HEK293 (cell line): ENCODE measurements around the gene RANGRF.

Experiments used
- CTCF ChIA-PET: fragments of 350-600 bp; formaldehyde crosslinking; extraction: SDS; loops from one replicate; lab custom pipeline; 2021; ENCODE audit warnings: antibody characterized with exemption; lab: Yijun Ruan, JAX
- POLR2A ChIA-PET: fragments of 300-600 bp; formaldehyde crosslinking; extraction: SDS; loops from one replicate; lab custom pipeline; 2020; ENCODE audit warnings: antibody characterized with exemption, inconsistent platforms; lab: Yijun Ruan, JAX
- H3K27ac ChIP-seq: fragments of 200-500 bp; sonication (Bioruptor generic); 2 replicates; pipeline ENCODE4 v1.5.1; 2014; ENCODE audit warnings: low read depth, low read length, control low read depth, inconsistent platforms; ENCODE audit errors: extremely low read depth
- H3K36me3 ChIP-seq, 2 experiments: fragments of 200-500 bp in 1 of 2; sonication (Bioruptor generic) in 1 of 2; 1 replicate in 1 of 2; 2 replicates in 1 of 2; pipeline ENCODE4 v1.5.1; 2014 to 2017; ENCODE audit warnings: inconsistent platforms in 2 of 2, low read length in 2 of 2; ENCODE audit not compliant: control insufficient read depth in 2 of 2, insufficient read depth in 1 of 2
- H3K4me1 ChIP-seq: fragments of 200-500 bp; sonication (Bioruptor generic); 2 replicates; pipeline ENCODE4 v1.5.1; 2014; ENCODE audit warnings: mild to moderate bottlenecking, low read length, inconsistent platforms; ENCODE audit not compliant: control insufficient read depth, insufficient read depth
- H3K4me3 ChIP-seq: 2 replicates; pipeline ENCODE4 v1.5.1; 2011; ENCODE audit warnings: low read depth, mild to moderate bottlenecking, control low read depth, low read length, moderate library complexity
- H3K9me3 ChIP-seq: fragments of 200-500 bp; sonication (Bioruptor generic); 2 replicates; pipeline ENCODE4 v1.5.1; 2014; ENCODE audit warnings: low read depth, low read length, inconsistent platforms; ENCODE audit not compliant: control insufficient read depth, insufficient read depth
- EGR2 ChIP-seq: fragments of 450-650 bp; formaldehyde crosslinking; IDR thresholded peaks from 2 replicates; pipeline ENCODE4 v1.5.1; 2016; ENCODE audit warnings: low read depth, missing biosample characterization, missing genetic modification characterization
- GLIS2 ChIP-seq: fragments of 450-650 bp; formaldehyde crosslinking; IDR thresholded peaks from 2 replicates; pipeline ENCODE4 v1.5.1; 2016; ENCODE audit warnings: missing biosample characterization, missing genetic modification characterization
- PRDM10 ChIP-seq: fragments of 450-650 bp; formaldehyde crosslinking; IDR thresholded peaks from 2 replicates; pipeline ENCODE4 v1.5.1; 2016; ENCODE audit warnings: missing biosample characterization, missing genetic modification characterization
- SP2 ChIP-seq: fragments of 450-650 bp; formaldehyde crosslinking; IDR thresholded peaks from 2 replicates; pipeline ENCODE4 v1.5.1; 2016; ENCODE audit warnings: missing biosample characterization, missing genetic modification characterization
- TCF7L2 ChIP-seq: IDR thresholded peaks from 2 replicates; pipeline ENCODE4 v1.6.1; 2011; ENCODE audit warnings: low read depth, mild to moderate bottlenecking, inconsistent platforms, low read length, moderate library complexity, borderline replicate concordance
- ZFHX2 ChIP-seq: fragments of 450-650 bp; formaldehyde crosslinking; conservative IDR thresholded peaks from 2 replicates; pipeline ENCODE4 v1.5.1; 2016; ENCODE audit warnings: missing biosample characterization, missing genetic modification characterization
- ZNF121 ChIP-seq: fragments of 450-650 bp; formaldehyde crosslinking; IDR thresholded peaks from 2 replicates; pipeline ENCODE4 v1.5.1; 2016; ENCODE audit warnings: missing biosample characterization, missing genetic modification characterization
- ZNF132 ChIP-seq: fragments of 450-650 bp; formaldehyde crosslinking; IDR thresholded peaks from 2 replicates; pipeline ENCODE4 v1.5.1; 2017; ENCODE audit warnings: missing biosample characterization, missing genetic modification characterization, borderline replicate concordance
- ZNF266 ChIP-seq: fragments of 450-650 bp; formaldehyde crosslinking; IDR thresholded peaks from 2 replicates; pipeline ENCODE4 v1.5.1; 2016; ENCODE audit warnings: missing biosample characterization, missing genetic modification characterization, low read depth
- ZNF292 ChIP-seq: fragments of 450-650 bp; formaldehyde crosslinking; IDR thresholded peaks from 2 replicates; pipeline ENCODE4 v1.5.1; 2016; ENCODE audit warnings: low read depth, missing biosample characterization, missing genetic modification characterization, borderline replicate concordance
- ZNF341 ChIP-seq: fragments of 450-650 bp; formaldehyde crosslinking; IDR thresholded peaks from 2 replicates; pipeline ENCODE4; 2016; ENCODE audit warnings: low read depth, missing biosample characterization, missing genetic modification characterization
- ZNF473 ChIP-seq: fragments of 450-650 bp; formaldehyde crosslinking; IDR thresholded peaks from 2 replicates; pipeline ENCODE4 v1.5.1; 2017; ENCODE audit warnings: missing biosample characterization, missing genetic modification characterization
- ZNF626 ChIP-seq: fragments of 450-650 bp; sonication (Bioruptor Pico); formaldehyde crosslinking; IDR thresholded peaks from 2 replicates; pipeline ENCODE4 v1.5.1; 2018; ENCODE audit warnings: missing biosample characterization, missing genetic modification characterization, inconsistent platforms
- ZNF707 ChIP-seq: fragments of 450-650 bp; formaldehyde crosslinking; IDR thresholded peaks from 2 replicates; pipeline ENCODE4 v1.5.1; 2016; ENCODE audit warnings: missing biosample characterization, missing genetic modification characterization
- ZNF792 ChIP-seq: fragments of 450-650 bp; formaldehyde crosslinking; IDR thresholded peaks from 2 replicates; pipeline ENCODE4 v1.5.1; 2016; ENCODE audit warnings: missing biosample characterization, missing genetic modification characterization
- ZSCAN16 ChIP-seq: fragments of 450-650 bp; formaldehyde crosslinking; IDR thresholded peaks from 2 replicates; pipeline ENCODE4 v1.5.1; 2016; ENCODE audit warnings: missing biosample characterization, missing genetic modification characterization
- ZSCAN18 ChIP-seq: fragments of 450-650 bp; formaldehyde crosslinking; IDR thresholded peaks from 2 replicates; pipeline ENCODE4 v1.5.1; 2016; ENCODE audit warnings: missing biosample characterization, missing genetic modification characterization
- TF ChIP-seq, protein P1 (sequence below): sonication (generic); formaldehyde crosslinking; IDR thresholded peaks from 2 replicates; pipeline ENCODE4 v1.8.1; 2022; ENCODE audit warnings: mild to moderate bottlenecking, moderate library complexity, missing genetic modification reagents
- TF ChIP-seq, protein P2 (sequence below): fragments of 450-650 bp; formaldehyde crosslinking; IDR thresholded peaks from 2 replicates; pipeline ENCODE4 v1.5.1; 2016; ENCODE audit warnings: missing biosample characterization, missing genetic modification characterization

RANGRF gene

GRCh38 chr17:8289103-8289397, 580 bp downstream of the RANGRF start (continued):
- TF ChIP-seq, protein P1, sequence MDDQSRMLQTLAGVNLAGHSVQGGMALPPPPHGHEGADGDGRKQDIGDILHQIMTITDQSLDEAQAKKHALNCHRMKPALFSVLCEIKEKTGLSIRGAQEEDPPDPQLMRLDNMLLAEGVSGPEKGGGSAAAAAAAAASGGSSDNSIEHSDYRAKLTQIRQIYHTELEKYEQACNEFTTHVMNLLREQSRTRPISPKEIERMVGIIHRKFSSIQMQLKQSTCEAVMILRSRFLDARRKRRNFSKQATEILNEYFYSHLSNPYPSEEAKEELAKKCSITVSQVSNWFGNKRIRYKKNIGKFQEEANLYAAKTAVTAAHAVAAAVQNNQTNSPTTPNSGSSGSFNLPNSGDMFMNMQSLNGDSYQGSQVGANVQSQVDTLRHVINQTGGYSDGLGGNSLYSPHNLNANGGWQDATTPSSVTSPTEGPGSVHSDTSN, result peak; percentile 24; the same call in 1 of the 2 replicates
- TF ChIP-seq ZSCAN18 (tag by site-specific recombination), result no peak
- 0 out of 2 replicates have a peak, but pooled peaks have one; percentile 1 for TF ChIP-seq ZFHX2 (tag by site-specific recombination)

- Histone ChIP-seq H3K4me3 (no peak overlapping the region), H3K4me1 (peaks cover 9% of the 10 kb centered on the region), H3K9me3 (no peaks in the 10 kb centered on the region), H3K27ac (no peak overlapping the region), H3K36me3 (peaks cover 0 to 12% of the 10 kb centered on the region in 2 experiments; a peak in 1 of 3 replicates)
- ChIA-PET POLR2A (no interaction called here), CTCF (interaction anchor here (1.3 kb wide), 1 partner anchor 20 kb away, joined by 3 read pairs; no protein-coding TSS in a partner anchor)
- no peak for TF ChIP-seq ZNF292 (tag by site-specific recombination)
- TF ChIP-seq SP2 (tag by site-specific recombination), result peak; percentile 41; the same call in 1 of the 2 replicates
- TF ChIP-seq PRDM10 (tag by site-specific recombination), result 0 out of 2 replicates have a peak, but pooled peaks have one; percentile 35
- no peak for TF ChIP-seq ZNF707 (tag by site-specific recombination)
- TF ChIP-seq ZFHX2 (tag by site-specific recombination), result peak; percentile 52
- TF ChIP-seq EGR2 (tag by site-specific recombination), result 0 out of 2 replicates have a peak, but pooled peaks have one; percentile 13
These were observed 1.6 kb downstream of the RANGRF start for GRCh38 chr17:8290043-8290442.

GRCh38 chr17:8292639-8293395, 4.3 kb downstream of the RANGRF start:
- TF ChIP-seq ZNF341 (tag by site-specific recombination), result peak; percentile 51
- TF ChIP-seq ZNF626 (tag by site-specific recombination), result no peak
- TF ChIP-seq, all 188 proteins: peak for 1
- Histone ChIP-seq H3K4me3 (no peak overlapping the region), H3K9me3 (no peaks in the 10 kb centered on the region), H3K4me1 (peaks cover 6% of the 10 kb centered on the region), H3K27ac (no peak overlapping the region), H3K36me3 (peaks cover 0 to 12% of the 10 kb centered on the region in 2 experiments; a peak in 1 of 3 replicates)
- POLR2A ChIA-PET, result interaction anchor here (1.3 kb wide), 1 partner anchor 44 kb away, joined by 3 read pairs; the partner anchor contains the start of gene PFAS
- CTCF ChIA-PET, result interaction anchor here (1.2 kb wide), 1 partner anchor 12 kb away, joined by 3 read pairs; no protein-coding TSS in a partner anchor

DNA sequence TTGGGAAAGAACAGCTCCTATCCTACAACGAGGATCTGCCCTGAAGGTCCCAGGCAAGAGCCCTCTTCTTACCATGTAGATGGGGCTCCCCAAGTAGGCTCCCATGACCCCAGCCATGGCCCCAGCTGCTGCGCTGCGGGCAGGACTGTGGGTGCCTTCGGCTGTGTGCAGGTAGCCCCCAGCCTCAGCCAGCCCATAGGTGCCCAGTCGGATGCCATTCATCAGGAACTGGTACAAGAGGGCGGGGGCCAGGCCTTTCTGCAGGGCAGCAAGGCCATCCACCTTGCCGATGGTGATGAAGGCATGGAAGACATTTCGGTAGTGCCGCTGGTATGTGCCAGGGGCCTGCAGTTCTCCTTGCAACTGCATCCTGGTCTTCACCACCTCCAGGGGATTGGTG, 5.9 kb downstream of the RANGRF start:
- Histone ChIP-seq H3K4me3 (no peak overlapping the region), H3K4me1 (peaks cover 1% of the 10 kb centered on the region; the same call in 1 of the 2 replicates), H3K27ac (no peak overlapping the region), H3K36me3 (peaks cover 0 to 12% of the 10 kb centered on the region in 2 experiments; a peak in 1 of 3 replicates), H3K9me3 (no peaks in the 10 kb centered on the region)
- POLR2A ChIA-PET, result interaction anchor here (0.7 to 1.9 kb wide), 11 partner anchors 32 to 461 kb away, joined by 4 to 43 read pairs (median 8); partner anchors contain the start of genes BORCS6, CTC1, KRABD2 and PFAS
- CTCF ChIA-PET, result no interaction called here
- no peak for TF ChIP-seq TCF7L2
- no peak for TF ChIP-seq ZNF792 (tag by site-specific recombination)
- no peak for TF ChIP-seq ZSCAN16 (tag by site-specific recombination)
- TF ChIP-seq, protein P2, sequence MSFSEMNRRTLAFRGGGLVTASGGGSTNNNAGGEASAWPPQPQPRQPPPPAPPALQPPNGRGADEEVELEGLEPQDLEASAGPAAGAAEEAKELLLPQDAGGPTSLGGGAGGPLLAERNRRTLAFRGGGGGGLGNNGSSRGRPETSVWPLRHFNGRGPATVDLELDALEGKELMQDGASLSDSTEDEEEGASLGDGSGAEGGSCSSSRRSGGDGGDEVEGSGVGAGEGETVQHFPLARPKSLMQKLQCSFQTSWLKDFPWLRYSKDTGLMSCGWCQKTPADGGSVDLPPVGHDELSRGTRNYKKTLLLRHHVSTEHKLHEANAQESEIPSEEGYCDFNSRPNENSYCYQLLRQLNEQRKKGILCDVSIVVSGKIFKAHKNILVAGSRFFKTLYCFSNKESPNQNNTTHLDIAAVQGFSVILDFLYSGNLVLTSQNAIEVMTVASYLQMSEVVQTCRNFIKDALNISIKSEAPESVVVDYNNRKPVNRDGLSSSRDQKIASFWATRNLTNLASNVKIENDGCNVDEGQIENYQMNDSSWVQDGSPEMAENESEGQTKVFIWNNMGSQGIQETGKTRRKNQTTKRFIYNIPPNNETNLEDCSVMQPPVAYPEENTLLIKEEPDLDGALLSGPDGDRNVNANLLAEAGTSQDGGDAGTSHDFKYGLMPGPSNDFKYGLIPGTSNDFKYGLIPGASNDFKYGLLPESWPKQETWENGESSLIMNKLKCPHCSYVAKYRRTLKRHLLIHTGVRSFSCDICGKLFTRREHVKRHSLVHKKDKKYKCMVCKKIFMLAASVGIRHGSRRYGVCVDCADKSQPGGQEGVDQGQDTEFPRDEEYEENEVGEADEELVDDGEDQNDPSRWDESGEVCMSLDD (tag by site-specific recombination), result no peak
- TF ChIP-seq GLIS2 (tag by site-specific recombination), result no peak
- no peak for TF ChIP-seq ZNF121 (tag by site-specific recombination)
- no peak for TF ChIP-seq ZNF132
- TF ChIP-seq ZNF266 (tag by site-specific recombination), result no peak
- TF ChIP-seq ZNF473 (tag by site-specific recombination), result no peak
